Endothelial cell of umbilical vein (primary cell): ENCODE results near the gene YWHAH.

Experiments
- EZH2 ChIP-seq: IDR thresholded peaks from 2 replicates; pipeline ENCODE4 v1.6.1; 2012; ENCODE audit warnings: borderline replicate concordance, low read depth, mild to moderate bottlenecking, moderate library complexity, low read length, inconsistent platforms; ENCODE audit not compliant: severe bottlenecking
- GATA2 ChIP-seq: IDR thresholded peaks from 2 replicates; pipeline ENCODE4 v1.7.0; 2011; ENCODE audit warnings: low read depth, mild to moderate bottlenecking, moderate library complexity, mixed read lengths, low read length; ENCODE audit not compliant: insufficient read length, insufficient read depth
- JUN ChIP-seq: IDR thresholded peaks from 2 replicates; pipeline ENCODE4 v1.6.1; 2011; ENCODE audit warnings: borderline replicate concordance, low read depth; ENCODE audit not compliant: insufficient read length, insufficient read depth
- MYC ChIP-seq: IDR thresholded peaks from one replicate; pipeline ENCODE4 v1.6.1; 2011; ENCODE audit warnings: mild to moderate bottlenecking, low read depth, low read length
- POLR2A ChIP-seq: IDR thresholded peaks from 2 replicates; pipeline ENCODE4 v1.6.1; 2012; ENCODE audit warnings: low read depth, mild to moderate bottlenecking, control low read depth, low read length
- POLR2AphosphoS5 ChIP-seq: IDR thresholded peaks from 2 replicates; pipeline ENCODE4 v1.6.1; 2012; ENCODE audit warnings: low read depth, mild to moderate bottlenecking, control low read depth, low read length, moderate library complexity; ENCODE audit not compliant: insufficient read depth
- TF ChIP-seq, protein P1 (sequence below), 2 donors: IDR thresholded peaks; 1 replicate in 1 of 2; 2 replicates in 1 of 2; pipeline ENCODE4 v1.5.1; 2011; ENCODE audit warnings: low read length in 2 of 2, mild to moderate bottlenecking in 2 of 2, moderate library complexity in 2 of 2, control low read depth in 1 of 2, inconsistent platforms in 1 of 2, low read depth in 1 of 2; ENCODE audit not compliant: insufficient read depth in 1 of 2; ENCODE audit errors: extremely low read depth in 1 of 2

DNA sequence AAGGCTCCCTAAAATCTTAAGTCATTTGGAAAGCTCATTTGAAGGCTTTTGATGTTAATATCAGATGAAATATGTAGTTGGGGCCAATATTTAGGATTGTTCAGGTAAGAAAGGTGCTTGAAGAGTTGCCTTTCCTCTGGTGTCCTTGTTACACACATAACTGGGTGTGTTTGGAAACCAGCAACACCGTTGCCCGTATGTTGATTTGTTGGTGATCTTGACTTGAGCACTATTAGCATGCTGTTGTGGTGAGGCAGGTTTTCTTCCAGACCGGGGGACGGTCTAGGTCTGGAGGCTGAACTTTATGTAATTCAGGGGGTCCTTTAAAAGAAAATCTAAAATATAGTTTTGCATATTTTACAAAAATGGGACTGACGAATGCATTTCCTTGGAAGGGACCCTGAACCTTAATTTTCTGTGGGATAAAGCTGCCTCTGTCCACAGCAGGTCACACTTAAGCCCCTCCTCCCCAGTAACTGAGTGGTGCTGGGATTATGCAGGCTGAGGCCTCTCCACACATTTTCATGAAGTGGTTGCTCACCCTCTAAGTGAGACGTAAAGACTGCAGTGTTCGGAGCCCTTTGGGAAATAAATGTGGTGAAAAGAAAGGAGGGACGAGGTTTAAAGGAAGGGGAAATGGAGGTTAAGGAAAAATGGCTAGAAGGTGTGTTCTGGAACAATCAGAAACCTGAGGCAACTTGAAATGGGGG lies 1.8 kb downstream of the YWHAH start:
- TF ChIP-seq, protein P1, sequence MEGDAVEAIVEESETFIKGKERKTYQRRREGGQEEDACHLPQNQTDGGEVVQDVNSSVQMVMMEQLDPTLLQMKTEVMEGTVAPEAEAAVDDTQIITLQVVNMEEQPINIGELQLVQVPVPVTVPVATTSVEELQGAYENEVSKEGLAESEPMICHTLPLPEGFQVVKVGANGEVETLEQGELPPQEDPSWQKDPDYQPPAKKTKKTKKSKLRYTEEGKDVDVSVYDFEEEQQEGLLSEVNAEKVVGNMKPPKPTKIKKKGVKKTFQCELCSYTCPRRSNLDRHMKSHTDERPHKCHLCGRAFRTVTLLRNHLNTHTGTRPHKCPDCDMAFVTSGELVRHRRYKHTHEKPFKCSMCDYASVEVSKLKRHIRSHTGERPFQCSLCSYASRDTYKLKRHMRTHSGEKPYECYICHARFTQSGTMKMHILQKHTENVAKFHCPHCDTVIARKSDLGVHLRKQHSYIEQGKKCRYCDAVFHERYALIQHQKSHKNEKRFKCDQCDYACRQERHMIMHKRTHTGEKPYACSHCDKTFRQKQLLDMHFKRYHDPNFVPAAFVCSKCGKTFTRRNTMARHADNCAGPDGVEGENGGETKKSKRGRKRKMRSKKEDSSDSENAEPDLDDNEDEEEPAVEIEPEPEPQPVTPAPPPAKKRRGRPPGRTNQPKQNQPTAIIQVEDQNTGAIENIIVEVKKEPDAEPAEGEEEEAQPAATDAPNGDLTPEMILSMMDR (IDR thresholded peaks at IDR 0.05; ENCODE audit: extremely low read depth in 1 of 2, insufficient read depth in 1 of 2, low read depth in 1 of 2, low read length in 2 of 2), result no peak
- TF ChIP-seq POLR2A, result no peak
- no peak for TF ChIP-seq MYC
- no peak for TF ChIP-seq EZH2
- TF ChIP-seq POLR2AphosphoS5, result no peak
- no peak for TF ChIP-seq GATA2
- no peak for TF ChIP-seq JUN
